ENCODE results near the gene SLN.

SLN gene

GRCh38 chr11:107751082-107751481 is 39.2 kb upstream of the SLN start:
- TF ChIP-seq, protein P1, sequence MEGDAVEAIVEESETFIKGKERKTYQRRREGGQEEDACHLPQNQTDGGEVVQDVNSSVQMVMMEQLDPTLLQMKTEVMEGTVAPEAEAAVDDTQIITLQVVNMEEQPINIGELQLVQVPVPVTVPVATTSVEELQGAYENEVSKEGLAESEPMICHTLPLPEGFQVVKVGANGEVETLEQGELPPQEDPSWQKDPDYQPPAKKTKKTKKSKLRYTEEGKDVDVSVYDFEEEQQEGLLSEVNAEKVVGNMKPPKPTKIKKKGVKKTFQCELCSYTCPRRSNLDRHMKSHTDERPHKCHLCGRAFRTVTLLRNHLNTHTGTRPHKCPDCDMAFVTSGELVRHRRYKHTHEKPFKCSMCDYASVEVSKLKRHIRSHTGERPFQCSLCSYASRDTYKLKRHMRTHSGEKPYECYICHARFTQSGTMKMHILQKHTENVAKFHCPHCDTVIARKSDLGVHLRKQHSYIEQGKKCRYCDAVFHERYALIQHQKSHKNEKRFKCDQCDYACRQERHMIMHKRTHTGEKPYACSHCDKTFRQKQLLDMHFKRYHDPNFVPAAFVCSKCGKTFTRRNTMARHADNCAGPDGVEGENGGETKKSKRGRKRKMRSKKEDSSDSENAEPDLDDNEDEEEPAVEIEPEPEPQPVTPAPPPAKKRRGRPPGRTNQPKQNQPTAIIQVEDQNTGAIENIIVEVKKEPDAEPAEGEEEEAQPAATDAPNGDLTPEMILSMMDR (IDR thresholded peaks at IDR 0.05; ENCODE audit: low read depth, low read length, missing control alignments): no peak
- no peak overlapping the region for H3K4me3 ChIP-seq (ENCODE audit: low read depth, low read length)
- no peak for DNase-seq (ENCODE audit: low read depth)
- in situ Hi-C loops (cut with HindIII; ENCODE audit: low sequenced_read_pairs): no loop called here

DNA sequence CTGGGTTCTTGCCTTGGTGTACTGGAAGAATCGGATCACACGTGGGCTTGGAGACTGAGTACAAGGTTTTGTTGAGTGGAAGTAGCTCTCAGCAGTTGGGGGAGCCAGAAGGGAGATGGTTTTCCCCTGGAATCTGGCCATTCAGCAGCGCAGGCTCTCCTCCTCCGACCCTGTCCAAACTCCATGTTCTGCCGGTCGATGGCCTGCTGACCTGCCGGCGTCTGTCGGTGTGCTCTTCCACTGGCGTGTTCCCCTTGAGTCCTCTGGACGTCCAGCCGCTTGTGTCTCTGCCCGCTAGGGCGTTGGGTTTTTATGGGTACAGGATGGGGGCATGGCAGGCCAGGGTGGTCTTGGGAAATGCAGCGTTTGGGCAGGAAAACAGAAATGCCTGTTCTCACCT is 38.5 kb upstream of the SLN start:
- in situ Hi-C loops (cut with HindIII; ENCODE audit: low sequenced_read_pairs): no loop called here
- DNase-seq (ENCODE audit: low read depth): no peak

DNA sequence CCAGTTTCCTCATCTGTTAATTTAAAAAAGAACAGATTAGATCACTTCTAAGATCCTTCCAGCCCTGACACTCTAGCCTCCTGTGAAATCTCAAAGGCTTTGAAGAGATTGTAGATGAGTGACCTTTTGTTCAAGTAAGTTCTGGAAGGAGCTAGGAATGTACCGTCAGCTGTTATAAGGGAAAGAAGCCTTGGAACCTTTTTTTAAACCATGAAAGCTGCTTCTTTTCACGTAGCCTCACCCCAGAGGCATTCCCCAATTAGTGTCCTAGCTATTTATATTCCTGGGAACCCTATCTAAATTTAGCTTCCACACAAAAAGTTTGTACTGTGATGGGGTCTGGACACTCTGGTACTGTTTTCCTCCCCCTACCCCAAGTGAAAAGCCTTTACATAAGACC is 35.8 kb upstream of the SLN start:
- in situ Hi-C loops (cut with HindIII; ENCODE audit: low sequenced_read_pairs): no loop called here
- H3K4me3 ChIP-seq (ENCODE audit: low read depth, low read length): no peak overlapping the region
- no peak for DNase-seq (ENCODE audit: low read depth)
- TF ChIP-seq, protein P1 (IDR thresholded peaks at IDR 0.05; ENCODE audit: low read depth, low read length, missing control alignments): no peak

More for the DNA sequence above, 38.5 kb upstream of the SLN start:
- no peak overlapping the region for H3K4me3 ChIP-seq (ENCODE audit: low read depth, low read length)
- TF ChIP-seq, protein P1 (IDR thresholded peaks at IDR 0.05; ENCODE audit: low read depth, low read length, missing control alignments): no peak

DNA sequence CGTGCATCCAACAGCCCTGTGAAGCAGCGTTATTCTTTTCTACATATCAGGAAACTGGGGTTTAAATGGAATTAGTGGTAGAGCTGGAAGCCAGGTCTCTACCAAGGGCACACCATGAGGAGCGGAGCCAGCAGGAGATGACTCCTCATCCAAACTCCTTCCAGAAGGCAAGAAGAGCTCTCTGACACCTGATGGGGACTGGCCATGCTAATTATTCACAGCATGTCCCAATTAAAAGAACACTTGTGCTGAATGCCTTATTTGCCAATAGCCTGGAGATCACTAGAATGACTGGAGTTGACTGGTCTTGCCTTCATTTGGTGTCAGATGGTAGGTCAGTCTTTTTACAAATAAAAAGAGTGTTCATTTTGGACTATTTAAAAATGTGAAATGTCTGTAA is 32.9 kb upstream of the SLN start:
- DNase-seq (ENCODE audit: low read depth): no peak
- in situ Hi-C loops (cut with HindIII; ENCODE audit: low sequenced_read_pairs): no loop called here
- H3K4me3 ChIP-seq (ENCODE audit: low read depth, low read length): no peak overlapping the region
- TF ChIP-seq, protein P1 (IDR thresholded peaks at IDR 0.05; ENCODE audit: low read depth, low read length, missing control alignments): no peak

GRCh38 chr11:107743191-107743590 is 31.3 kb upstream of the SLN start:
- in situ Hi-C loops (cut with HindIII; ENCODE audit: low sequenced_read_pairs): no loop called here
- no peak for DNase-seq (ENCODE audit: low read depth)
- no peak overlapping the region for H3K4me3 ChIP-seq (ENCODE audit: low read depth, low read length)
- TF ChIP-seq, protein P1 (IDR thresholded peaks at IDR 0.05; ENCODE audit: low read depth, low read length, missing control alignments): no peak

- DNase-seq (ENCODE audit: low read depth): no peak
- in situ Hi-C loops (cut with HindIII; ENCODE audit: low sequenced_read_pairs): no loop called here
Observed at GRCh38 chr11:107741044-107741823, 29.4 kb upstream of the SLN start.

More at GRCh38 chr11:107741044-107741823, 29.4 kb upstream of the SLN start:
- no peak overlapping the region for H3K4me3 ChIP-seq (ENCODE audit: low read depth, low read length)
- TF ChIP-seq, protein P1 (IDR thresholded peaks at IDR 0.05; ENCODE audit: low read depth, low read length, missing control alignments): peak; percentile 63

Measured in astrocyte of the cerebellum (primary cell).